A549 (cell line): ENCODE results near the gene DNAH7. TPM values are rescaled to one million over a fixed set of nuclear protein-coding genes. Genes with fewer than 3 reads are reported as not detected.

Source experiments
- ATAC-seq, 2 experiments: fragments of 200-7000 bp in 1 of 2; fragments of >200 bp in 1 of 2; cut with Nextera tagmentation in 1 of 2; cut with Tn5 transposase in 1 of 2; 3 replicates each; pipeline versions ENCODE4 v1.8.0 to v1.9.1; 2018 to 2020; ENCODE audit warnings: mild to moderate bottlenecking in 1 of 2, moderate library complexity in 1 of 2
- CTCF ChIA-PET: fragments of 300-600 bp; sonication (Branson Sonifier 250); formaldehyde crosslinking; extraction: SDS; loops from one replicate; lab custom pipeline; 2021; ENCODE audit warnings: antibody characterized with exemption, inconsistent platforms; lab: Yijun Ruan, JAX
- POLR2A ChIA-PET: fragments of 350-600 bp; formaldehyde crosslinking; extraction: SDS; loops from one replicate; lab custom pipeline; 2021; ENCODE audit warnings: antibody characterized with exemption, inconsistent platforms; lab: Yijun Ruan, JAX
- DNase-seq, 2 experiments: peaks; one replicate each; pipeline versions ENCODE4 v3.0.0 to v3.0.0-alpha.2; 2011 to 2016; ENCODE audit warnings: low read depth in 1 of 2, low spot score in 1 of 2
- FAIRE-seq: peaks from 2 replicates; lab custom pipeline; 2011; peaks lifted over from hg19 to GRCh38; lab: Jason Lieb, UNC
- H3K27ac ChIP-seq, 2 experiments: fragments of >200 bp; sonication (Bioruptor Twin); formaldehyde crosslinking; 3 replicates each; pipeline ENCODE4 v1.5.1; 2016 to 2017
- H3K4me1 ChIP-seq: fragments of >200 bp; sonication (Bioruptor Twin); formaldehyde crosslinking; 3 replicates; pipeline ENCODE4 v1.6.1; 2016
- H3K4me2 ChIP-seq: fragments of >200 bp; sonication (Bioruptor Twin); formaldehyde crosslinking; 3 replicates; pipeline ENCODE4 v1.6.1; 2016
- H3K4me3 ChIP-seq: fragments of >200 bp; sonication (Bioruptor Twin); formaldehyde crosslinking; 3 replicates; pipeline ENCODE4 v1.5.1; 2016
- H3K9me3 ChIP-seq: fragments of >200 bp; sonication (Bioruptor Twin); formaldehyde crosslinking; 3 replicates; pipeline ENCODE4 v1.6.1; 2016
- BHLHE40 ChIP-seq: IDR thresholded peaks from 2 replicates; pipeline ENCODE4 v1.6.1; 2012; ENCODE audit warnings: low read depth, low read length, inconsistent platforms
- CHD4 ChIP-seq: fragments of 200-600 bp; sonication (generic); IDR thresholded peaks from 2 replicates; pipeline ENCODE4 v1.6.1; 2016; ENCODE audit warnings: antibody characterized with exemption, mild to moderate bottlenecking, borderline replicate concordance
- ESRRA ChIP-seq: fragments of 150-350 bp; IDR thresholded peaks from 2 replicates; pipeline ENCODE4 v1.6.1; 2014; ENCODE audit warnings: mild to moderate bottlenecking, low read length, borderline replicate concordance
- FOSB ChIP-seq: fragments of 250-450 bp; sonication (Bioruptor Pico); IDR thresholded peaks from 2 replicates; pipeline ENCODE4 v1.5.0; 2020; ENCODE audit warnings: mild to moderate bottlenecking, moderate library complexity
- FOSL2 ChIP-seq, 2 experiments: fragments of 450-650 bp in 1 of 2; fragments of >200 bp in 1 of 2; sonication (Bioruptor Twin) in 1 of 2; formaldehyde crosslinking; IDR thresholded peaks; 2 replicates each; pipeline versions ENCODE4 v1.5.0 to v1.6.1; 2016 to 2020; ENCODE audit warnings: mild to moderate bottlenecking in 1 of 2, moderate library complexity in 1 of 2
- GATA3 ChIP-seq: IDR thresholded peaks from 2 replicates; pipeline ENCODE4 v1.6.1; 2012; ENCODE audit warnings: borderline replicate concordance
- HES2 ChIP-seq: fragments of >200 bp; sonication (Bioruptor Twin); formaldehyde crosslinking; IDR thresholded peaks from 2 replicates; pipeline ENCODE4 v1.6.1; 2016
- HOXB13 ChIP-seq: fragments of 250-450 bp; sonication (Bioruptor Pico); IDR thresholded peaks from 2 replicates; pipeline ENCODE4 v1.5.0; 2020; ENCODE audit warnings: low read depth, mild to moderate bottlenecking, moderate library complexity
- HOXB5 ChIP-seq: fragments of 250-450 bp; sonication (Bioruptor Pico); IDR thresholded peaks from 2 replicates; pipeline ENCODE4 v1.5.0; 2020; ENCODE audit warnings: mild to moderate bottlenecking, moderate library complexity
- JUN ChIP-seq, 2 experiments: fragments of >200 bp; sonication (Bioruptor Twin); formaldehyde crosslinking; IDR thresholded peaks; 2 replicates in 1 of 2; 3 replicates in 1 of 2; pipeline ENCODE4 v1.6.1; 2016 to 2017
- JUNB ChIP-seq: fragments of >200 bp; sonication (Bioruptor Twin); formaldehyde crosslinking; IDR thresholded peaks from 2 replicates; pipeline ENCODE4 v1.6.1; 2016
- KDM1A ChIP-seq: fragments of 200-600 bp; sonication (generic); IDR thresholded peaks from 2 replicates; pipeline ENCODE4 v1.6.1; 2016; ENCODE audit warnings: low read depth, mild to moderate bottlenecking
- KDM5A ChIP-seq: fragments of 200-600 bp; sonication (generic); IDR thresholded peaks from 2 replicates; pipeline ENCODE4 v1.6.1; 2016; ENCODE audit warnings: antibody characterized with exemption, mild to moderate bottlenecking
- MAFK ChIP-seq: fragments of 450-650 bp; IDR thresholded peaks from 2 replicates; pipeline ENCODE4 v1.6.1; 2014; ENCODE audit not compliant: partially characterized antibody
- RARB ChIP-seq: fragments of 250-450 bp; sonication (Bioruptor Pico); IDR thresholded peaks from 2 replicates; pipeline ENCODE4 v1.8.0; 2021; ENCODE audit warnings: mild to moderate bottlenecking, moderate library complexity
- SMC3 ChIP-seq: fragments of >200 bp; sonication (Bioruptor Twin); formaldehyde crosslinking; IDR thresholded peaks from 3 replicates; pipeline ENCODE4 v1.6.1; 2018; ENCODE audit warnings: inconsistent platforms
- TFCP2L1 ChIP-seq: fragments of 250-450 bp; sonication (Bioruptor Pico); IDR thresholded peaks from 2 replicates; pipeline ENCODE4 v1.5.0; 2021; ENCODE audit warnings: mild to moderate bottlenecking
- ZSCAN20 ChIP-seq: fragments of 250-450 bp; sonication (Bioruptor Pico); IDR thresholded peaks from 2 replicates; pipeline ENCODE4 v1.8.0; 2022; ENCODE audit warnings: mild to moderate bottlenecking, moderate library complexity
- WGBS: methylation state at CpG from one replicate; pipeline ENCODE4 v1.1.6; 2017; ENCODE audit errors: missing lambda C conversion rate; 5-methylcytosine and 5-hydroxymethylcytosine counted together
- polyA plus RNA-seq, 4 experiments: library from polyadenylated mRNA; depleted of rRNA in 3 of 4; stranded (reverse); fragments of >200 nt; fragmentation: RNase III in 1 of 4; extraction: RNeasy Plus Mini Kit Qiagen cat#74134 plus additional on column Dnase treatment in 1 of 4; gene quantifications; 2 replicates in 3 of 4; 3 replicates in 1 of 4; pipeline ENCODE4 v1.2.3, GENCODE V29; 2011 to 2017
- TF ChIP-seq, protein P1 (sequence below): IDR thresholded peaks from 2 replicates; pipeline ENCODE4 v1.6.1; 2012; ENCODE audit warnings: low read depth, borderline replicate concordance
- TF ChIP-seq, protein P2 (sequence below): fragments of 150-350 bp; IDR thresholded peaks from 2 replicates; pipeline ENCODE4 v1.6.1; 2014; ENCODE audit warnings: low read depth, mild to moderate bottlenecking, low read length

The DNAH7 gene
- polyA plus RNA-seq, 2 of the 4 experiments (the other 2 are of a cell fraction): 0.43 to 1.5 TPM

GRCh38 chr2:196086517-196087368 lies 18.1 kb upstream of the DNAH7 start:
- FAIRE-seq (no peak), ATAC-seq (no peak), DNase-seq (no peak)
- Histone ChIP-seq H3K4me2 (no peak overlapping the region), H3K4me1 (no peaks in the 10 kb centered on the region), H3K4me3 (no peak overlapping the region), H3K27ac (no peak overlapping the region), H3K9me3 (peaks cover 5% of the 10 kb centered on the region; the same call in 1 of the 3 replicates)
- ChIA-PET CTCF (interaction anchor here (1.5 kb wide), 1 partner anchor 9 kb away, joined by 9 read pairs; no protein-coding TSS in a partner anchor), POLR2A (no interaction called here)
- 45% methylated on average over 7 of the region's 7 CpGs for WGBS
- no peak for TF ChIP-seq MAFK

DNA sequence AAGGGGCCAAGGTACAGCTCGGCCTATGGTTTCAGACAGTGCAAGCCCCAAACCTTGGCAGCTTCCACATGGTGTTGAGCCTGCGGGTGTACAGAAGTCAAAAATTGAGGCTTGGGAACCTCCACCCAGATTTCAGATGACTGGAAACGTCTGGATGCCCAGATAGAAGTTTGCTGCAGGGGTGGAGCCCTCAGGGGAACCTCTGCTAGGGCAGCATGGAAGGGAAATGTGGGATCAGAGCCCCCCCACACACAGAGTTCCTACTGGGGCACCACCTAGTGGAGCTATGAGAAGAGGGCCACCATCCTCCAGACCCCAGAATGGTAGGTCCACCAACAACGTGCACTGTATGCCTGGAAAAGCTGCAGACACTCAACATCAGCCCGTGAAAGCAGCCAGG lies 15.0 kb upstream of the DNAH7 start:
- no peaks in the 10 kb centered on the region; the same call in 2 of the 3 replicates for H3K4me1 ChIP-seq
- H3K9me3 ChIP-seq: peaks cover 5% of the 10 kb centered on the region; the same call in 1 of the 3 replicates
- no peak for DNase-seq
- POLR2A ChIA-PET: no interaction called here
- H3K4me3 ChIP-seq: no peak overlapping the region
- TF ChIP-seq, protein P1, sequence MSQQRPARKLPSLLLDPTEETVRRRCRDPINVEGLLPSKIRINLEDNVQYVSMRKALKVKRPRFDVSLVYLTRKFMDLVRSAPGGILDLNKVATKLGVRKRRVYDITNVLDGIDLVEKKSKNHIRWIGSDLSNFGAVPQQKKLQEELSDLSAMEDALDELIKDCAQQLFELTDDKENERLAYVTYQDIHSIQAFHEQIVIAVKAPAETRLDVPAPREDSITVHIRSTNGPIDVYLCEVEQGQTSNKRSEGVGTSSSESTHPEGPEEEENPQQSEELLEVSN: no peak
- TF ChIP-seq KDM5A (no peak), FOSL2 (IDR thresholded peaks at IDR 0.05) (no peak), FOSL2 (CRISPR knock-in tag; IDR thresholded peaks at IDR 0.05) (no peak), TFCP2L1 (no peak), GATA3 (no peak), SMC3 (no peak), BHLHE40 (no peak), HOXB5 (no peak), FOSB (CRISPR knock-in tag) (no peak), ZSCAN20 (CRISPR knock-in tag) (no peak), HES2 (no peak), RARB (CRISPR knock-in tag) (no peak), JUN (IDR thresholded peaks at IDR 0.05) (no peak), KDM1A (no peak)
- TF ChIP-seq, protein P2, sequence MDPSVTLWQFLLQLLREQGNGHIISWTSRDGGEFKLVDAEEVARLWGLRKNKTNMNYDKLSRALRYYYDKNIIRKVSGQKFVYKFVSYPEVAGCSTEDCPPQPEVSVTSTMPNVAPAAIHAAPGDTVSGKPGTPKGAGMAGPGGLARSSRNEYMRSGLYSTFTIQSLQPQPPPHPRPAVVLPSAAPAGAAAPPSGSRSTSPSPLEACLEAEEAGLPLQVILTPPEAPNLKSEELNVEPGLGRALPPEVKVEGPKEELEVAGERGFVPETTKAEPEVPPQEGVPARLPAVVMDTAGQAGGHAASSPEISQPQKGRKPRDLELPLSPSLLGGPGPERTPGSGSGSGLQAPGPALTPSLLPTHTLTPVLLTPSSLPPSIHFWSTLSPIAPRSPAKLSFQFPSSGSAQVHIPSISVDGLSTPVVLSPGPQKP: no peak
- TF ChIP-seq, all 56 proteins: peak for 0
- FAIRE-seq (no peak), ATAC-seq (no peak)
- no peak overlapping the region for H3K27ac ChIP-seq
- CTCF ChIA-PET: no interaction called here
- no peak overlapping the region for H3K4me2 ChIP-seq
- 45% methylated on average over 5 of the region's 5 CpGs for whole genome bisulfite sequencing

DNA sequence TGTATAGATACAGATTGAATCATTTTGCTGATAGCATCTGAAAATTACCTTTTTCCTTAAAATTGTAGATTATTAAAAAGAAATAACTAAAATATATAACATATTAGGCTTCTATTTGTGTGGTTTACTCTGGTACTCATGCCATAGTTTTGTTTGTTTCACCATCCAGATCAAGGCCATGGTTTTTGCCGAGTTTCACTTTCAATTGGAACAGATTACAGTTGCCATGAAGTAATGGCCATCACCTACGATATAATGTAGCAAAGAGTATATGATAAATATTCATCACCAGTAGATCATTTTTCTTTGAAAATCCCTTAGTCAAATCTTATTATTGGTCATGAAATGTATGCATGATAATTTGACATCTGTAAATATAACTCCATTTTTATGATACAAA lies 11.9 kb upstream of the DNAH7 start:
- ChIA-PET CTCF (interaction anchor here (1.1 to 5.2 kb wide), 3 partner anchors 196 to 257 kb away, joined by 4 to 73 read pairs (median 4); no protein-coding TSS in a partner anchor), POLR2A (no interaction called here)
- WGBS: 54% methylated on average over 2 of the region's 2 CpGs
- no peak overlapping the region for H3K27ac ChIP-seq
- DNase-seq (no peak), FAIRE-seq (no peak), ATAC-seq (no peak)
- H3K9me3 ChIP-seq: peaks cover 5% of the 10 kb centered on the region; the same call in 1 of the 3 replicates
- no peaks in the 10 kb centered on the region; the same call in 2 of the 3 replicates for H3K4me1 ChIP-seq
- H3K4me3 ChIP-seq: no peak overlapping the region
- H3K4me2 ChIP-seq: no peak overlapping the region
- TF ChIP-seq HOXB5 (no peak), CHD4 (no peak), JUNB (no peak), ESRRA (no peak), HOXB13 (no peak)
- TF ChIP-seq, protein P1: no peak
